GM12874 (cell line): Measurements from ENCODE around the gene CARD9.

ENCODE experiments used
- TF ChIP-seq, protein P1 (sequence below): IDR thresholded peaks from 2 replicates; pipeline ENCODE4 v1.5.1; 2011; ENCODE audit warnings: low read depth, mild to moderate bottlenecking, control low read depth, low read length, moderate library complexity; ENCODE audit not compliant: insufficient read depth

The CARD9 gene

DNA sequence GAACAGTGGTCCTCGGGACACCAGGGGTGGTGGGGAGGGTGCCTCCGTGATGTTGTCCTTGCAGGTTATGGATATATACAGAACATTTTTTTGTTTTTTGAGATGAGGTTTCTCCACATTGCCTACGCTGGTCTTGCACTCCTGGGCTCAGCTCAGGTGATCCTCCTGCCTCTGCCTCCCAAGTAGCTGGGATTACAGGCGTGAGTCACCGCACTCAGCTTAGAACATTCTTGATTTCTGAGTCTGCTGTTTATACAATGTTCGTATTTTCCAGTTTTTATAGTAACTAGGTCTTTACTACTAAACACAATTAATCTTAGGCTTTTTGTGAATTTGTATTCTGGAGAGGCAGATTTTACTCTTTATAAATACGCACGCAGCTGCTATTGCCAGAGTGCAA is 43.0 kb upstream of the CARD9 start:
- TF ChIP-seq, protein P1, sequence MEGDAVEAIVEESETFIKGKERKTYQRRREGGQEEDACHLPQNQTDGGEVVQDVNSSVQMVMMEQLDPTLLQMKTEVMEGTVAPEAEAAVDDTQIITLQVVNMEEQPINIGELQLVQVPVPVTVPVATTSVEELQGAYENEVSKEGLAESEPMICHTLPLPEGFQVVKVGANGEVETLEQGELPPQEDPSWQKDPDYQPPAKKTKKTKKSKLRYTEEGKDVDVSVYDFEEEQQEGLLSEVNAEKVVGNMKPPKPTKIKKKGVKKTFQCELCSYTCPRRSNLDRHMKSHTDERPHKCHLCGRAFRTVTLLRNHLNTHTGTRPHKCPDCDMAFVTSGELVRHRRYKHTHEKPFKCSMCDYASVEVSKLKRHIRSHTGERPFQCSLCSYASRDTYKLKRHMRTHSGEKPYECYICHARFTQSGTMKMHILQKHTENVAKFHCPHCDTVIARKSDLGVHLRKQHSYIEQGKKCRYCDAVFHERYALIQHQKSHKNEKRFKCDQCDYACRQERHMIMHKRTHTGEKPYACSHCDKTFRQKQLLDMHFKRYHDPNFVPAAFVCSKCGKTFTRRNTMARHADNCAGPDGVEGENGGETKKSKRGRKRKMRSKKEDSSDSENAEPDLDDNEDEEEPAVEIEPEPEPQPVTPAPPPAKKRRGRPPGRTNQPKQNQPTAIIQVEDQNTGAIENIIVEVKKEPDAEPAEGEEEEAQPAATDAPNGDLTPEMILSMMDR = no peak

DNA sequence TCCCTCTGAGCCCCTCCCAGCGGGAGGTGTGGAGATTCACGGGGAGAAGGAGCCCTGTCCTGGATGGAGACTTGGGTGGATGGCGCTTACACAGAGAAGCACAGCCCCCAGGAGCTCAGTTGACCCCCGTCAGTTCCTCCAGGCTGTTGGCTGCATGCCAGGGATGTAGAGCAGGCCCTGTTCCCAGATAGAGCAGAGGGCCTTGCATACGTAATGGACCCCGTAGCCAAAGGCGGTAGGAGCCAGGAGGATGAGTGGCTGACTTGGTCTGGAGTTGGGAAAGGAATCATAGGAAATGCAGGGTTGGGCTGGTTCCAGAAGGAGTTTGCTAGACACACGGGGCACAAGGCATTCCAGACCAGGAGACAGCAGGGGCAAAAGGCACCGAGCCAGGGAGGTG is 39.5 kb upstream of the CARD9 start:
- TF ChIP-seq, protein P1 = no peak

DNA sequence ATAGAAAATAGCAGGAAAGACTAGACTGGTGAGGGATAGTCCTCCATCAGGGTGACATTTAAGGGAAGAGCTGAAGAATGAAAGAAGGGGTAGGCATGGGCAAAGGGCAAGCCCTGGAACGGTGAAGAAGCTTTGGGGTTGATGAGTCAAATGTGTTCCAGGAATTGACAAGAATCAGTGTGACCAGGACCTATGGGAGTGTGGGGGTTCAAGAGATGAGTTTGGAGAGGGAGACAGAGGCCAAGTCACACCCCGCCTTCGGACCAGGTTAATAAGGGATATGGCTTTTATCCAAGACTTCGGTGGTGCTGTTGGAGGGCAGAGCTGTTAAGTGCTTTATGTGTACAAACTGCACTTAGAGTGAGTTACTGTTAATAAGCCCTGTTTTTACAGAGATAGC is 37.9 kb upstream of the CARD9 start:
- TF ChIP-seq, protein P1 = no peak

DNA sequence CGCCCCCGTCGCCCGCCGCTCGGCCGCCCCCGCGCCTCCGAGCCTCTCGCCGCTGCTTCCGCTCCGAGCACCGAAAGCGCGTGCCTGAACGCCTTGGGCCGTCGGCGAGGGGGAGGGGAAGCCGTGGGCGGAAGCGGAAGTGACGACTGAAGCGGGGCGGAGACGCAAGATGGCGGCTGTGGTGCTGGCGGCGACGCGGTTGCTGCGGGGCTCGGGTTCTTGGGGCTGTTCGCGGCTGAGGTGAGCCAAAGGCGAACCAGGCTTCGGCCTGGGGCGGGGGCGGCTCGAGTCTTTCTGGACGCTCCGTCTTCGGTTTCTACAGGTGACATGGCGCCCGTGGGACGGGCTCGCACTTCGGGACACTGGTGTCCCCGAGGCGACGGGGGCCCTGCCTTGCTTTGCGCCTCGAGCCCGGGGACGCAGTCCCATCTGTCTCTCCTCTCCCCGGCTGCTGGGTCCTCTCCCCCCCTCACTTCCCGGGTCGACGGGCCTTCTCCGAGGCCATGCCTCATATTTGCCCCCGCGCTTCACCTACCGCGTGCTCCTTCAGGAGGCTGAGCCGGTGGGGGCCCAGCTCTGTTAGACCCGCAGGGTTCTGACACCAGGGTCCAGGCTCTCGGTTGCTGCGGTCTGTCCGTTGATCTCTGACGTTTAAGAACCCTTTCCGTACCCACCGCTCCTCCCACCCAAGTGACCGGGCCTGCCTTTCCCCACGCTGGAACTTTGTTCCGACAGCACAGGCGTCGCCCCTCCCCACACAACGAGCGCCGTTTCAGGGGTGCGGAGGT is 37.2 kb upstream of the CARD9 start, which contains the start of the genes ENTR1 and PMPCA:
ENTR1 (minus strand) TSS at position 115 of the 788 bp plus-strand sequence. CDS start 217 bp downstream, outside the sequence.
PMPCA (plus strand) TSS at position 159 of the 788 bp plus-strand sequence; CDS start at position 170, 11 bp downstream.
- TF ChIP-seq, protein P1 = no peak

DNA sequence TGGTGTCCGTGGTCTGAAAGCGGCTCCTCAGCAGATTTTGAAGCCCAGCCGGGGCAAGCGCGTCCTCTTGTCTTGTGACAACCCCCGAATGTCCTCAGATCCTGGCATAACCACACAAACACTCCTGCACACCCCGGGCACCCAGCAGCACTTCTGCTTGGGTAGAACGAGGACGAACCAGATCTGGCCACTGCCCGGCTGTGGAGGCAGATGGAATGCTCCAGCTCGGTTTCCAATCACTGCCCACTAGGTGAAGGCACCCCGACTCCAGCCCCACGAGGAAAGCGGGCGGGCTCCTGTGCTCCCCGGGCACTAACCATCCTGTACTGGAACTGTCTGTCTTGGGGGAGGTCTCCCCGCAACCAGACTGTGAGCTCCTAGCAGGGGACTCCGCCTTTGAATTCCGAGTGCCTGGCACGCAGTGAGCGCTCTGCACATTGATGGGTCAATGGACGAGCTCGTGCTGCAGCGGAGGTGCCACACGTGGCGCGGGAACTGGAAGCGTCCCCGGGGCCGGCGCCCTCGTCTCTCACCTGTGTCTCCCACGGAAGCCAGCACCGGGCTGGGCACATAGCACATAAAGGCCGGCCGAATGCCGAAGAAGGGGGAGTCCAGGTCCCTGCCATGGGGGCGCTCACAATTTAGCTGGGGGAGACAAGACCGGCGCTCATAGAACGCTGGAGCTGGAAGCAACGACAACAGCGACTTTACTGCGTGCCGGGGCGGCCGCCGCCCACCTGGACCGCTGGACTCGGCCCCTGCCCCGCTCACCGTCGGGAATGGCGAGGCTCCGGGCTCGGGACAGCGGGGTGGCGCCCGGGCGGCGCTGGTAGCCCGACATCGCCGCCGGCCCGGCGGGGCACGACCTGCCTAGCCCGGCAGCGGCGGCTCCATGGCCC is 36.3 kb upstream of the CARD9 start:
- TF ChIP-seq, protein P1 = no peak

DNA sequence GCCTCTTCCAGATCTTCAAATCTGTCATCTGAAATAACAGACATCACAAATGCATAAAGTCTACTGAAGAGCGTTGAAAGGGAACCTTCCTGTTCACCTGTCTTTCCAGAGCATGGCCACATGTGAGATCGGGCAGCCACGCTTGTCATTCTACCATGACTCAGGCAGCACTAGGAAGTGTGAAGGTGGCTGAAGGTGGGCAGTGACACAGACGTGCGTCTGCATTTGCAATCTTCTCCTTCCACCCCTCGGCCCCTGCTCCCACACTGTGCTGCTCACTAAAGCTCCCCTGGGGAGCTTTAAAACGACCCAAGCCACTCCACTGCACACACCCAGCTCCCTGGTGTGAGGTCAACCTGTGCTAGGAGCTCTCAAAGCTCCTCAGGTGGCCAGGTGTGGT is 34.4 kb upstream of the CARD9 start:
- TF ChIP-seq, protein P1 = no peak

DNA sequence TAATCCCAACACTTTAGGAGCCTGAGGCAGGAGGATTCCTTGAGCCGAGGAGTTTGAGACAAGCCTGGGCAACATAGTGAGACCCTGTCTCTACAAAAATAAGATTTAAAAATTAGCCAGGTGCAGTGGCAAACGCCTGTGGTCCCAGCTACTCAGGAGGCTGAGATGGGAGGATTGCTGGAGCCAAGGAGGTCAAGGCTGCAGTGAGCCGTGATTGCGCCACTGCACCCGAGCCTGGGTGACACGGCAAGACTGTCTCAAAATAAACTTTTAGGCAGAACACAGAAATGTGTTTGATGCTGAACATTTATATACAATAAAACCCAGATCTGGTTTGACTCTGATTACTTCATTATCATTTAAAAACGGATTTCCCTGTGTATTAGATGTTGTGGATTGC is 32.0 kb upstream of the CARD9 start:
- TF ChIP-seq, protein P1 = no peak
